HL-60/S4 treated with phorbol 12-myristate 13-acetate at 8.2 ng/mL for 4 days and 3 days (cell line): ENCODE results near the gene ANKDD1B.
"Not testable (repeated sequence)": the region's sequence is repeated elsewhere in the genome, so short reads cannot be mapped to it uniquely, and the experiment has no call there.

Experiments
- in situ Hi-C: fragments of 300-500 bp; cut with MboI; formaldehyde crosslinking; loops from 2 replicates; pipeline ENCODE4 v1.15.0; 2022; ENCODE audit warnings: low sequenced_read_pairs

Gene ANKDD1B

GRCh38 chr5:75695472-75696351 lies 84.5 kb downstream of the ANKDD1B start:
- in situ Hi-C loops, result not testable (repeated sequence)

DNA sequence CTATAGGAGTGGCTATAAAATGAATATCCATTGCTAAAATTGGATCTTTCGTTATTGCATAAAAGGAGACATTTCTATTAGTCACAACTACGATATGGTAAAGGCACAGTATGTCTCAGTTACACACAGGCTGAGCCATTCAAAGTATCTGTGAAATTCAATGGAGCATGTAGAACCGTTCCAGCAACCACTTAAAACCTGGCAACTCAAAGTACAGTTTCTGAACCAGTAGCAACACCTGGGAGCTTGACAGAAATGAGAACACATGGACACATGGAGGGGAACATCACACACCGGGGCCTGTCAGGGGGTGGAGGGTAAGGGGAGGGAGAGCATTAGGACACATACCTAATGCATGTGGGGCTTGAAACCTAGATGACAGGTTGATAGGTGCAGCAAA lies 90.6 kb downstream of the ANKDD1B start:
- in situ Hi-C loops, result no loop called here

- in situ Hi-C loops, result no loop called here
Measured at GRCh38 chr5:75706016-75706415, 94.8 kb downstream of the ANKDD1B start.

GRCh38 chr5:75706775-75707174 lies 95.5 kb downstream of the ANKDD1B start:
- in situ Hi-C loops, result no loop called here

GRCh38 chr5:75707911-75708509 lies 96.8 kb downstream of the ANKDD1B start:
- in situ Hi-C loops, result no loop called here

DNA sequence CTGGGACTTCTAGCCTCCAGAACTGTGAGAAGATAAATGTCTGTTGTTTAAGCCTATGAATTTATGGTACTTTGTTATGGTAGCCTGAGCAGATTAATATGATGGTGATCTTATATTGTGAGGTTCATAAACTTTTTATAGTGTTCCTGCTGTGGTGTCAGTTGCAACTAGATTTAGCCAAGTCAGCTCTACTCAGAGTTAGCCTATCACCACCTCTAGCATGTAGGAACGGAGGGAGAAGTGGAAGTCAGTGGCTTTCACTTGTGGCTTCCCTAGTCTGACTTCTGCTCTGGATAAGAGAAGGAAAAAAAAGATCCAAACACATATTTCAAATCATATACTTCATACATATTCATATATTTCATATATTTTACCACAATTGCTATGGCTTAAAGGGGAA lies 99.4 kb downstream of the ANKDD1B start:
- in situ Hi-C loops, result no loop called here

GRCh38 chr5:75711151-75711550 lies 99.9 kb downstream of the ANKDD1B start:
- in situ Hi-C loops, result no loop called here

- in situ Hi-C loops, result no loop called here
Measured at GRCh38 chr5:75712091-75712490, 100.8 kb downstream of the ANKDD1B start.

DNA sequence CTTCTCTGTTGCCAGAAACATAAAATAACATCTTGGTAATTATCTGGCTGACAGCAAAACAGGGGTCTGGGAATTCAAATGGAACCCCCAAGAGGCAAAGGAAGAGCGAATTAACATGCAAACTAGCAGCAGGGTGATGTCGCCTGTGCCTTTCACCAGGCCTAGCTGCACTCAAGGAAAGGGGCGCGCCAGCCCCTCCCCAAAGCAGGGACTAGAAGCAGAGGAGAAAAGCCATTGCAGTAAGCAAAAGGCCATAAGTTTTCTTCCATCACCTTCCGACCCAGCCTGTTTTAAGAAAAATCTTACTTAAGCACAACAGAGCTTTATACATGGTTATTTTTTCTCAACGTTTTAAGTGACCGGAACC lies 105.4 kb downstream of the ANKDD1B start:
- in situ Hi-C loops, result no loop called here

DNA sequence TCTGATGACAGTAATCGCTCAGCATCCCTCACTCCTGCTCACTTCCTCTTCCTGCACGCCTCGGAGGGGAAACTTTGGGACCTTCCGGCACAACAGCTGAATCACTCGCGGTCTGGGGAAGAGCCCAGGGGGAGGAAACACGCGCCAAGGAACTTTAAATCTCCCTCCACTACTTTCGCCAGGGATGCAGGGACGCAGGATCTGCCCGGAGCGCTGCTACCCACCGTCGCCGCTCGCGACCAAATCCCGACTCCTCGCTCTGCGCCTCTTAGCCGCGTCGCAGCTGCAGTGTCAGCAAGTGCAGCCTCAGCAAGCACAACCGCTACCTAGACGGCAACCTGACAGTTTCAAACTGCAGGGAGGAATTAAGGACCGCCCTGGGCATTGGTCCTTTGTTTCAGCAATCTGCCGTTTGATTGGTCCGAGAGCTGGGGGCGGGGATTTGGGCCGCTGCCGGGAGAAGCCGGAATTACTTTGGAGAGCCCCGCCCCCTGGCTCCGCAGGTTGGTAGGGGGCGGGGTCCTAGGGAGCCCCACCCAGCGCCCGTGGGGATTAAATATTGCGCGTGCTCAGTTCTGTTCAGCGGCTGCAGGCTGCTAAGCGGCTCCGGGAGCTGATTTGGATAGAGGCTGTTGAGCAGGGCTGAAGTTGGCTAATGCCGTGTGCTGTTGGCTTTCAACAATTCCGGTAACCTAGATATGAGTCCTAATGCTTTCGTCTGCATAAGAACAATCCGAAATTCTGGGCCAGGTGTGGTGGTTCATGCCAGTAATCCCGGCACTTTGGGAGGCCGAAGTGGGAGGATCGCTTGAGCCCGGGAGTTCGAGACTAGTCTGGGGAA lies 106.0 kb downstream of the ANKDD1B start, which contains the start of gene POC5:
TSS of gene POC5 (minus strand) at position 356 of the 841 bp plus-strand sequence. CDS start 4,500 bp downstream, outside the sequence.
- in situ Hi-C loops, result no loop called here

- in situ Hi-C loops, result no loop called here
Measured at GRCh38 chr5:75720882-75721281, 109.6 kb downstream of the ANKDD1B start.
